HG03457 (cell line): ENCODE measurements around the gene SLIT1.

Experiments used
- ATAC-seq: cut with Tn5 transposase; IDR thresholded peaks from one replicate; pipeline ENCODE4 v1.9.1; 2021; ENCODE audit warnings: moderate number of reproducible peaks; ENCODE audit not compliant: unreplicated experiment

The SLIT1 gene

GRCh38 chr10:97174941-97175340 is 10.8 kb downstream of the SLIT1 start:
- no peak for ATAC-seq

DNA sequence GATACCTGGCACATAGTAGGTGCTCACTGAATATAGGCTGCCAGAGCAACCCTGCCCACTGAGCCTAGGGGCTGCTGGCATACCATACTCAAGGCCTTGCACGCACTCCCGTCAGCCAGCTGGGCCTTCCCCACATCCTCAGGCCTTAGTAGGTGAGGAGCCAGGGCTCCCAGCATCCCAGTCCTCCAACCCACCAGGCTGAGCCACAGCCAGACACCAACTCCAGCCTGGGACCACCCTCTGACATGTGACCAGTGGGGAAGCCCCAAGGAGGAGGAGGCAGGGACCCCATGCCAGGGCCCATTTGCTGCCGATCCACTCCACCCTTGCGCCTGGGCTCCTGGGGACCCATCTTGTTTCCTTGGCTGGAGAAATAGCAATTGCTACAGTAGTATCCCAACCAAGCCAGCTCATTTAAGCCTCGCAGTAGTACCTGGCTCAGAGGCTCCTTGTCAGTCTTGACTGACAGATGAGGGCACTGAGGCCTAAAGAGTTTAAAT is 11.4 kb downstream of the SLIT1 start:
- ATAC-seq, result no peak

GRCh38 chr10:97173036-97173435 is 12.7 kb downstream of the SLIT1 start:
- ATAC-seq, result no peak

GRCh38 chr10:97171001-97171400 is 14.8 kb downstream of the SLIT1 start:
- ATAC-seq, result no peak

GRCh38 chr10:97169911-97170693 is 15.7 kb downstream of the SLIT1 start:
- no peak for ATAC-seq

GRCh38 chr10:97169063-97169462 is 16.7 kb downstream of the SLIT1 start:
- no peak for ATAC-seq

- no peak for ATAC-seq
Observed at GRCh38 chr10:97168645-97169044, 17.1 kb downstream of the SLIT1 start.

GRCh38 chr10:97165499-97165898 is 20.3 kb downstream of the SLIT1 start:
- no peak for ATAC-seq

DNA sequence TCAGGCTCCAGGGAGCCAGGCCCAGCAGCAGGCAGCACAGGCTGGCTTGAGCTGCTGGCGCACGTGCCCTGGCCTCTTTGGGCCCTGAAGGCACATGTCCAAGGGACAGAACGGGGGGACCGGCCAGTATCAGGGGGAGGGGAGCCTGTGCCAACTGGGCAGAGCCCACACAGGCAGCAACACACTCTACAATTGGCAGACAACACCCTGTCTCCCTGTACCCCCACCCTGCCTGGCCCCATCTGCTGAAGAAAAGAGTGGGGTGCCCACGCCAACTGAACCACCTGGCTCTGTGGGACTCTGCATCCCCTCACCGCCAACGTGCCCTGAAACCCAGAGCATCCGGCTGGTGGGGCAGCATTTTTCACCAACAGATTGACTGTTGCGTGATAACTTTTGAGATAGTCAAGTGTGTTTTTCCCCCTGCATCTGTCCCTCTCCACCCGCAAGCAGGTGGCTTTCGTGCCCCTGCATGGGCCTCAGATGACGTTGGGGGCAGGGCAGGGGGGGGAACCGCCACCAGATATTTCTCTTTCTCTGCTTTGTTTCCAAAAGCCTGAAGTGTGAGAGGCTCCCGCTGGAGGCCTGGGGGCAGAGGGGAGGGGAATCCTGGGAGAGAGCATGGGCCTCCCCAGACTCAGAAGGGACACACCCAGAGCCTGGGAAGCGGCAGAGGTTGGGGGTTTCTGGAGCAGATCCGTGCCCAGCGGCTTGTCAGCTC is 21.8 kb downstream of the SLIT1 start:
- ATAC-seq, result no peak

DNA sequence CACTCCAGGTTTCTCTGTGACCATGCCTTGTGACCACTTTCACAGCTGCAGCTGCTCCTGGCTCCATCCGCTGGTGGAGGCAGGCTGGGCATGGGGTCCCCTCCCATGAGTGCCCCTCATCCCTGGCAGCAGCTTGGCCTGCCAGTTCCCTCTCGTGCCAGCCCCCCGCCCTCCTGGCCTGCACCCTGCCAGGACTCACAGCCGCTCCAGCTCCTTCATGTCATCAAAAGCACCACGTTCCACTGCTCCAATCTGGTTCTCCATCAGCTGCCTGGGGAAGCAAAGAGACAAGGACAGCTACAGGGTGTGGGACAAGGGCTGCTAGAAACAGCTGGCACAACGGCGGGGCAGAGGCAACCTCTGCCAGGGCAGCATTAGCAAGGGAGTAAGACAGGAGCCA is 22.6 kb downstream of the SLIT1 start:
- ATAC-seq, result no peak

GRCh38 chr10:97159646-97160305 is 26.0 kb downstream of the SLIT1 start:
- no peak for ATAC-seq

DNA sequence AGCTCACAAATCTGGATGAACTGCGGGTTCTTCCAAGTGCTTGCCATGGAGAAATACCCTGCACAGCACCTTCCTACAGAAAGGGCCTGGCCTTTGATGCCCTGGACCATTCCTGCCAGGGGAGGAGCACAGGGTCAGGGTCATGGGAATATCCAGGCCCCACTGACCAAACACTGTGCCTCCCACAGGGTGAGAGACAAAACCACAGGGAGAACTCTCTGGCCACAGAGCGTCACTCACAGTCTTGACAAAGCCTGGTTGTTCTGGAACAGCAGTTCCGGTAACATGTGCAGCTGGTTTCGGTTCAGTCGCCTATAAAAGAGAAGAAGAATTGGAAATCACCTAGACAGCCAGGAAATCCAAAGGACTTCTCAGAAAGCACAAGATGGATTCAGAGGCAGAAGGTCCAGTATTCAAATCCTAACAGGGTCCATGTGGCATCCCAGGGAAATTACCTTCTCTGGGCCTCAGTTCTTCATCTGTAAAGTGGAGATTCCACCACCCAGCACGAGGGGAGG is 28.1 kb downstream of the SLIT1 start:
- ATAC-seq, result no peak

DNA sequence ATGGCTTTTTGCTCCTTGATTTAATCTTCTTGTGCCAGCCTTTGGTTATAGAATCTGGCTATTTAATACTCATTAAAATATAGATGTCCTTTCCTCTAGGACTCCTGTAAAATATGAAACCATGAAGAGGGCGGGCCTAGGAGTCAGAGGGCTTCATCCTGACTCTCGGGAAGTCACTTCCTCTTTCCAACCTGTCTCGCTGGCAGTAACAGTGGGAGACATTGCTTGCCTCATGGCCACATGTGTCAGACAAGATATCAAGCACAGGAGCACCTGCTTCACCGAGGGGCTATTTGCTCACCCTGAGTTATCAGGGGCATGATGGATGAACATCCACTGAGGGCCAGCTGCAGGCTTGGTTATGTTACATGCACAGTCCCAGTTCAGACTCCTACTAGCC is 31.0 kb downstream of the SLIT1 start:
- ATAC-seq, result no peak

DNA sequence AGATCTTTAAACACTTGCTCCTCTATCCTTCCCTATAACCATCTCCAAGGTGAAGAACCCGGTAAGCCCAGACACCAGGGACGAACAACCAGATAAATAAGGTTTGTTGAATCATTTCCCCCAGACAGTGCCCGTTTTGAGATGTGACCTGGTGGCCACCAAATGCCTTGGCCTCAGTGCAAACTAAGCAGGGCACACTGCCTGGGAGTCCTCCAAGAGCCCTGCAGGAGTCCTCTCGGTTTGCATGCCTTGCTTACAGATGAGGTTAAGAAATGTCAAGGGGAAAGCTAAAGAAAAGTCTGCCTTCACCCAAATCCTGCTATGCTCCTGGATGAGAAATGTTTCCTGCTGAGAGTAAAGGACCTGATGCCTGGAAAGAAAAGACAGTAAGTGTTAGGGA is 31.6 kb downstream of the SLIT1 start:
- no peak for ATAC-seq

GRCh38 chr10:97153270-97153850 is 32.4 kb downstream of the SLIT1 start:
- no peak for ATAC-seq

GRCh38 chr10:97151307-97151914 is 34.3 kb downstream of the SLIT1 start:
- no peak for ATAC-seq

DNA sequence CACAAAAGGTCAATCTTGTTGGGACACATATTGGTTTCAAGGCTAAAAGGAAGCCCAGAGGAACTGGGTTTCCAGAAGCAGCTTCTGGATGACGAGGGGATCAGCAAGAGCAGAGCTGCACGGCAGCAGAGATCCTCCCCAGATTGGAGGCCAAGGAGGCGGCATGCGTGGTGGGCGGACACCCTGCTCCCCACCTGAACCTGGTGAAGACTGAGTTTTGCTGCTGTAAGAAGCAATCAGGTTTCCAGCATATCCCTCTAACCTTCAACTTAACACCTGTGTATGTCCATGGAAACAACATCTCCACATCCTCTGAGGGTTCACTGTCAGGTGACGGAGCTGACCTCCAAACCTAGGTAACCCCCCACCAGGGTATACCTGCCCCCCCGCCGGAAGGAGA is 35.1 kb downstream of the SLIT1 start:
- ATAC-seq, result no peak

GRCh38 chr10:97150013-97150595 is 35.7 kb downstream of the SLIT1 start:
- ATAC-seq, result no peak

DNA sequence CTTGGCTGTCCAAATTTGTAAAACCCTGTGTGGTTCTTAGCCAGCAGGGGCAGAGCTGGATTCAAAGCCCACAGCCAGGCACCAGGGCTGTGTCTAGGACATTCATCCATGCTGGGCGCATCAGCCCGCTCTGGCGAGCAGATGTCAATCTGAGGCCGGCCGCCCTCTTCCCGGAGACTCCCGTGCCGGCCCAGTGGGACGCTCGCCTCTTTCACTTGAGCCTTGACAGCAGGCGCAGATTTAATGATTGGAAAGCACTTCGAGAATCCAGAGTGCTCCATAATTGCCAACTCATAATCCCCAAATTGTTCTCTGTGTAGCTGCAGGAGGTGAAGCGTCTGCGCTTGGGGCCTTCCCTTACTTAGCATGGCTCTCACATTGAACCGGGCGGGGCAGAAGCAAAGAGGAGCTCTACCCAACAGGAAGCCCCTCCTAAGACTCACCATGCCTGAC is 36.7 kb downstream of the SLIT1 start:
- no peak for ATAC-seq

- no peak for ATAC-seq
Observed at GRCh38 chr10:97144297-97144696, 41.5 kb downstream of the SLIT1 start.
